HG03196 (cell line): Measurements from ENCODE around the gene KCNJ10.

Experiments used
- ATAC-seq: cut with Tn5 transposase; IDR thresholded peaks from one replicate; pipeline ENCODE4 v1.9.1; 2021; ENCODE audit not compliant: unreplicated experiment

Gene KCNJ10

GRCh38 chr1:160084771-160085321, 14.9 kb upstream of the KCNJ10 start:
- ATAC-seq = no peak

- no peak for ATAC-seq
Measured at GRCh38 chr1:160083968-160084770, 14.2 kb upstream of the KCNJ10 start.

- no peak for ATAC-seq
Measured at GRCh38 chr1:160082926-160083325, 13.0 kb upstream of the KCNJ10 start.

GRCh38 chr1:160082487-160082886, 12.5 kb upstream of the KCNJ10 start:
- no peak for ATAC-seq

- no peak for ATAC-seq
Measured at GRCh38 chr1:160081261-160081936, 11.4 kb upstream of the KCNJ10 start, which contains the start of gene KCNJ9. KCNJ9 (plus strand) TSS chr1:160081538; CDS start chr1:160084031, 2,493 bp downstream.

GRCh38 chr1:160080381-160081100, 10.6 kb upstream of the KCNJ10 start:
- no peak for ATAC-seq

GRCh38 chr1:160079448-160079847, 9.5 kb upstream of the KCNJ10 start:
- no peak for ATAC-seq

- peak; percentile 47 for ATAC-seq
Measured at GRCh38 chr1:160078512-160079195, 8.7 kb upstream of the KCNJ10 start.

- no peak for ATAC-seq
Measured at GRCh38 chr1:160077486-160077885, 7.5 kb upstream of the KCNJ10 start.

- no peak for ATAC-seq
Measured at GRCh38 chr1:160076295-160076694, 6.3 kb upstream of the KCNJ10 start.

- no peak for ATAC-seq
Measured at GRCh38 chr1:160075836-160076235, 5.9 kb upstream of the KCNJ10 start.

GRCh38 chr1:160074865-160075264, 4.9 kb upstream of the KCNJ10 start:
- ATAC-seq = no peak

- ATAC-seq = no peak
Measured at GRCh38 chr1:160071289-160071688, 1.3 kb upstream of the KCNJ10 start.

GRCh38 chr1:160070243-160071163, 543 bp upstream of the KCNJ10 start:
- ATAC-seq = no peak

- ATAC-seq = no peak
Measured at GRCh38 chr1:160068225-160068624, 1.7 kb downstream of the KCNJ10 start.

- no peak for ATAC-seq
Measured at GRCh38 chr1:160066829-160067745, 2.9 kb downstream of the KCNJ10 start.

GRCh38 chr1:160064746-160065145, 5.2 kb downstream of the KCNJ10 start:
- no peak for ATAC-seq

- ATAC-seq = no peak
Measured at GRCh38 chr1:160064164-160064563, 5.8 kb downstream of the KCNJ10 start.

GRCh38 chr1:160063176-160063575, 6.8 kb downstream of the KCNJ10 start:
- no peak for ATAC-seq
